Measurements from ENCODE around the gene KMT2A.

GRCh38 chr11:118449316-118449918 lies 13.1 kb downstream of the KMT2A start:
- TF ChIP-seq EZH2 (IDR thresholded peaks at IDR 0.05; ENCODE audit: low read depth, unreplicated experiment) (no peak), CTCF (conservative IDR thresholded peaks at IDR 0.05; ENCODE audit: low read depth in 2 of 2) (no peak), ZNF331 (CRISPR knock-in tag; IDR thresholded peaks at IDR 0.05; ENCODE audit: low read depth) (no peak), REST (IDR thresholded peaks at IDR 0.05; ENCODE audit: unreplicated experiment) (no peak), POLR2AphosphoS5 (IDR thresholded peaks at IDR 0.05; ENCODE audit: low read depth) (no peak), EZH2phosphoT487 (IDR thresholded peaks at IDR 0.05; ENCODE audit: unreplicated experiment) (no peak)
